ENCODE data around the gene EIF4E3.

Gene EIF4E3

GRCh38 chr3:71650372-71650771 lies 74.8 kb downstream of the EIF4E3 start:
- Histone ChIP-seq H3K9me3 (ENCODE audit: control insufficient read depth, low read length) (no peaks in the 10 kb centered on the region), H3K27ac (ENCODE audit: low read depth, low read length, severe bottlenecking) (no peak overlapping the region), H3K36me3 (ENCODE audit: control insufficient read depth, insufficient read depth, low read length) (no peaks in the 10 kb centered on the region), H3K4me3 (ENCODE audit: extremely low read depth, insufficient read depth, low read length, poor library complexity, severe bottlenecking) (no peak overlapping the region), H3K4me1 (ENCODE audit: control insufficient read depth, insufficient read depth, low read length, poor library complexity, severe bottlenecking) (peaks cover 7% of the 10 kb centered on the region)
- 70 to 77% methylated on average over 3 of the region's 5 CpGs for WGBS, 2 experiments (ENCODE audit: insufficient coverage in 2 of 2)

- H3K36me3 ChIP-seq (ENCODE audit: control insufficient read depth, insufficient read depth, low read length): no peaks in the 10 kb centered on the region
- WGBS, 2 experiments (ENCODE audit: insufficient coverage in 2 of 2): 86 to 100% methylated on average over 1 of the region's 6 CpGs
These were observed 75.4 kb downstream of the EIF4E3 start for GRCh38 chr3:71649757-71650156.

DNA sequence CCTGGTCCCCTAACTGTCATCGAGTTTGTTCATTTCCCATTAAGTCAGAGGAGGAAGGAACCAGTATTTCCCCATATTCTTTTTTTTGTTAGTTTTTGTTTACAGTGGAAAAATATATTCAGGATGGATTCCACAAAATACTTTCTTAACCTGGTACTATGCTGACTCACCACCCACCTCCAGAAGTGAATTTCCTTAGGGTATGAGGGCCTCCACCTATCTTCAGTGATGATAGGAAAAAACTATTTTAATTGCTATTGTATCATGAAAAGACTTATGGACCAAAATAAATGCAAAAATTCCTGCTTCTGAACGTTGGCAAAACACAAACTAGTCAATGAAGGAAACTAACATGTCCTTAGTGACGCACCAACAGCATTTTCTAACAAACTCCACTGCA lies 77.5 kb downstream of the EIF4E3 start:
- H3K4me3 ChIP-seq (ENCODE audit: extremely low read depth, insufficient read depth, low read length, poor library complexity, severe bottlenecking): no peak overlapping the region
- no peak overlapping the region for H3K27ac ChIP-seq (ENCODE audit: low read depth, low read length, severe bottlenecking)
- H3K36me3 ChIP-seq (ENCODE audit: control insufficient read depth, insufficient read depth, low read length): no peaks in the 10 kb centered on the region
- H3K9me3 ChIP-seq (ENCODE audit: control insufficient read depth, low read length): no peaks in the 10 kb centered on the region
- 82 to 83% methylated on average over 1 to 2 of the region's 3 CpGs for WGBS, 2 experiments (ENCODE audit: insufficient coverage in 2 of 2)
- peaks cover 3% of the 10 kb centered on the region for H3K4me1 ChIP-seq (ENCODE audit: control insufficient read depth, insufficient read depth, low read length, poor library complexity, severe bottlenecking)

More at GRCh38 chr3:71649757-71650156, 75.4 kb downstream of the EIF4E3 start:
- no peaks in the 10 kb centered on the region for H3K9me3 ChIP-seq (ENCODE audit: control insufficient read depth, low read length)
- H3K27ac ChIP-seq (ENCODE audit: low read depth, low read length, severe bottlenecking): no peak overlapping the region
- H3K4me3 ChIP-seq (ENCODE audit: extremely low read depth, insufficient read depth, low read length, poor library complexity, severe bottlenecking): no peak overlapping the region
- peaks cover 7% of the 10 kb centered on the region for H3K4me1 ChIP-seq (ENCODE audit: control insufficient read depth, insufficient read depth, low read length, poor library complexity, severe bottlenecking)

DNA sequence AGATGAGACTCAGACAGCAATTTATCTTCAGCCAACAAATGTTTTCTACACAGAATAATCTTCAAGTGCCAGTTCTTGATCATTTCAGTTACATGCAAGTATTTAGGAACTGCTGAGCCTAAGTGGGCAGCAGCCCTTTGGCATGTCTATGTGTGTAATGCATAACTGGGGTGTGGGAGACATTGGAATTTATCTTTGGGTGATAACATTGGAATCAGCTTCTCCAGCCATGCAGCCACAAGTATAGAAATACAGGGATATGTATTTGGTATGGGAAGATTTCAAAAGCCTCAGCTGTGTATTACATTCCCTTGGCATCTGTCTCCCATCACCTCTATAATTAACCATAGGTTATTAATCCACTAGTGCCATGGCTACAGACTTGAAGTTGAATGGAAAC lies 78.2 kb downstream of the EIF4E3 start:
- Histone ChIP-seq H3K36me3 (ENCODE audit: control insufficient read depth, insufficient read depth, low read length) (no peaks in the 10 kb centered on the region), H3K9me3 (ENCODE audit: control insufficient read depth, low read length) (no peaks in the 10 kb centered on the region), H3K4me3 (ENCODE audit: extremely low read depth, insufficient read depth, low read length, poor library complexity, severe bottlenecking) (no peak overlapping the region), H3K4me1 (ENCODE audit: control insufficient read depth, insufficient read depth, low read length, poor library complexity, severe bottlenecking) (peaks cover 3% of the 10 kb centered on the region), H3K27ac (ENCODE audit: low read depth, low read length, severe bottlenecking) (no peak overlapping the region)

- 73 to 96% methylated on average over 3 of the region's 3 CpGs for WGBS, 2 experiments (ENCODE audit: insufficient coverage in 2 of 2)
- H3K27ac ChIP-seq (ENCODE audit: low read depth, low read length, severe bottlenecking): no peak overlapping the region
- H3K36me3 ChIP-seq (ENCODE audit: control insufficient read depth, insufficient read depth, low read length): no peaks in the 10 kb centered on the region
- no peaks in the 10 kb centered on the region for H3K9me3 ChIP-seq (ENCODE audit: control insufficient read depth, low read length)
- peaks cover 3% of the 10 kb centered on the region for H3K4me1 ChIP-seq (ENCODE audit: control insufficient read depth, insufficient read depth, low read length, poor library complexity, severe bottlenecking)
- no peak overlapping the region for H3K4me3 ChIP-seq (ENCODE audit: extremely low read depth, insufficient read depth, low read length, poor library complexity, severe bottlenecking)
These were observed 80.1 kb downstream of the EIF4E3 start for GRCh38 chr3:71645140-71645539.

DNA sequence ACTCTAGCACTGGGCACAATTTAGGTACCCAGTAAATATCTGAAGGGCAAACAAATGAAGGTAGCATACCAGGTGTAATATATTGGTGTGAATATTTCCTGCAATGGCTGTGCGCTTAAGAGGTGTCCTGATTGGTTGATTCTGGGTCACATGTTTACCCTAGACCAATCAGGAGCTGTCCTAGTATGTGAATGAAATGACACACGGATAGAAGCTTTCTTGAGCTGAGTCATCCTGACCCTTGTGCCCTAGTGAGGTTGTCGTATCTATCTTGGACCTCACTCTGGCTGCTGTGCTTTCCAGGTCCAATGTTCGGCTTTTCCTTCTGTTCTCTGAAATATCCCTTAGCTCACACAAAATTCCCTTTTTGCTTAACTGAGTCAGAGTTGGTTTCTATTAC lies 83.5 kb downstream of the EIF4E3 start:
- WGBS, 2 experiments (ENCODE audit: insufficient coverage in 2 of 2): 86 to 90% methylated on average over 4 of the region's 4 CpGs
- H3K27ac ChIP-seq (ENCODE audit: low read depth, low read length, severe bottlenecking): no peak overlapping the region
- H3K36me3 ChIP-seq (ENCODE audit: control insufficient read depth, insufficient read depth, low read length): no peaks in the 10 kb centered on the region
- no peaks in the 10 kb centered on the region for H3K4me1 ChIP-seq (ENCODE audit: control insufficient read depth, insufficient read depth, low read length, poor library complexity, severe bottlenecking)
- H3K9me3 ChIP-seq (ENCODE audit: control insufficient read depth, low read length): no peaks in the 10 kb centered on the region
- H3K4me3 ChIP-seq (ENCODE audit: extremely low read depth, insufficient read depth, low read length, poor library complexity, severe bottlenecking): no peak overlapping the region

DNA sequence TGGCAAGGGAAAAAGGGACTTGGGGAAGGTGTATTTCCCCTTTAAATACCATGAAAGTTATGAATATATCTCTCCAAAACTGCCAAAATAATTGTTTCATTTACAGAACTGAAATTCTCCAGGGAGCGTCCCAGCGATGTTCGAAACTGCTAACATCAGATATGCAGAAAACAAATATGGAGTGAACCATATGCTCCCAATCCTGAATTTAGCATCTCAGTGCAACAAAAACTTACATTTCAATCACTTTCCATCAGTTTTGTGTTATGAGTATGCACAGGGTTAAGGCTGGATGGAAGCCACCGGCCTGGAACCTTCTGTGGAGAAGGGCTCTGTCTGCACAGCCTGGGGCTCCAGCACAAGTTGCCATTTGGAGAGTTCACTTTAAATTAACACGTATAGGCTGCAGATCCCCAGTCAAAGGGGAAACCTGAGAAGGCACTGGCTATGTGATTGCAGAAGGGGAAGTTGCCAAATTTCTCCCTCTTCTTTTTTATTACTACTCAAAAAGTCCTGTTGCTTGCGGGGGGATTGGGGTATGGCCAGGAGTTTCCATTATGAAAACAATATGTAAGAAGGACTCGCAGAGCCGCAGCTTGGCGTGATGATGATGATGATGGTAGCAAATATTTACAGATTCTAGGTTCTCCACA lies 84.7 kb downstream of the EIF4E3 start:
- no peak overlapping the region for H3K4me3 ChIP-seq (ENCODE audit: extremely low read depth, insufficient read depth, low read length, poor library complexity, severe bottlenecking)
- H3K9me3 ChIP-seq (ENCODE audit: control insufficient read depth, low read length): no peaks in the 10 kb centered on the region
- H3K4me1 ChIP-seq (ENCODE audit: control insufficient read depth, insufficient read depth, low read length, poor library complexity, severe bottlenecking): no peaks in the 10 kb centered on the region
- H3K27ac ChIP-seq (ENCODE audit: low read depth, low read length, severe bottlenecking): no peak overlapping the region
- H3K36me3 ChIP-seq (ENCODE audit: control insufficient read depth, insufficient read depth, low read length): no peaks in the 10 kb centered on the region
- 67 to 96% methylated on average over 2 to 4 of the region's 9 CpGs for WGBS, 2 experiments (ENCODE audit: insufficient coverage in 2 of 2)

DNA sequence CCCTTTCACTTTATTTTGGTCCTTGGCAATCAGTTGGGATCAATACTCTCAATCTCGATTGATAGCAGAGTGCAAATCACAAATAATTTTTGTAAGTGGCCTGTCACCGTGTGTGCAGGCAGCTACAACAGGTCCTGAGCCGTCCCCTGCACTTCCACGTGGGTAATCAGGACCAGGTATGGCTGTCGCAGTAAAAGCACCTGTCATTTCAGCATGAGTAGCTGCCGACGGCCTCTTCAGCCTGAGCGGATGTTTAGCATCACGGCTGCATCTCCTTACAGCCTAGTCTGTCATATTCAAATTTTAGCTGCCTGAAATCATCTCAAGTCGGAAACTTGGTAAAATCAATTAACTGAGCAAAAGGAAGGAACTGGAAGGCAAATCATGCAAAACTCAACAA lies 88.7 kb downstream of the EIF4E3 start:
- no peaks in the 10 kb centered on the region for H3K4me1 ChIP-seq (ENCODE audit: control insufficient read depth, insufficient read depth, low read length, poor library complexity, severe bottlenecking)
- no peaks in the 10 kb centered on the region for H3K9me3 ChIP-seq (ENCODE audit: control insufficient read depth, low read length)
- 89 to 92% methylated on average over 8 of the region's 10 CpGs for WGBS, 2 experiments (ENCODE audit: insufficient coverage in 2 of 2)
- no peak overlapping the region for H3K27ac ChIP-seq (ENCODE audit: low read depth, low read length, severe bottlenecking)
- H3K4me3 ChIP-seq (ENCODE audit: extremely low read depth, insufficient read depth, low read length, poor library complexity, severe bottlenecking): no peak overlapping the region
- H3K36me3 ChIP-seq (ENCODE audit: control insufficient read depth, insufficient read depth, low read length): no peaks in the 10 kb centered on the region

- Histone ChIP-seq H3K9me3 (ENCODE audit: control insufficient read depth, low read length) (no peaks in the 10 kb centered on the region), H3K4me1 (ENCODE audit: control insufficient read depth, insufficient read depth, low read length, poor library complexity, severe bottlenecking) (no peaks in the 10 kb centered on the region), H3K4me3 (ENCODE audit: extremely low read depth, insufficient read depth, low read length, poor library complexity, severe bottlenecking) (no peak overlapping the region), H3K36me3 (ENCODE audit: control insufficient read depth, insufficient read depth, low read length) (no peaks in the 10 kb centered on the region), H3K27ac (ENCODE audit: low read depth, low read length, severe bottlenecking) (no peak overlapping the region)
- 92 to 96% methylated on average over 7 of the region's 9 CpGs for WGBS, 2 experiments (ENCODE audit: insufficient coverage in 2 of 2)
These were observed 89.2 kb downstream of the EIF4E3 start for GRCh38 chr3:71636001-71636400.

- Histone ChIP-seq H3K36me3 (ENCODE audit: control insufficient read depth, insufficient read depth, low read length) (no peaks in the 10 kb centered on the region), H3K4me3 (ENCODE audit: extremely low read depth, insufficient read depth, low read length, poor library complexity, severe bottlenecking) (no peak overlapping the region), H3K9me3 (ENCODE audit: control insufficient read depth, low read length) (no peaks in the 10 kb centered on the region), H3K4me1 (ENCODE audit: control insufficient read depth, insufficient read depth, low read length, poor library complexity, severe bottlenecking) (no peaks in the 10 kb centered on the region), H3K27ac (ENCODE audit: low read depth, low read length, severe bottlenecking) (no peak overlapping the region)
These were observed 90.5 kb downstream of the EIF4E3 start for GRCh38 chr3:71634671-71635070.

DNA sequence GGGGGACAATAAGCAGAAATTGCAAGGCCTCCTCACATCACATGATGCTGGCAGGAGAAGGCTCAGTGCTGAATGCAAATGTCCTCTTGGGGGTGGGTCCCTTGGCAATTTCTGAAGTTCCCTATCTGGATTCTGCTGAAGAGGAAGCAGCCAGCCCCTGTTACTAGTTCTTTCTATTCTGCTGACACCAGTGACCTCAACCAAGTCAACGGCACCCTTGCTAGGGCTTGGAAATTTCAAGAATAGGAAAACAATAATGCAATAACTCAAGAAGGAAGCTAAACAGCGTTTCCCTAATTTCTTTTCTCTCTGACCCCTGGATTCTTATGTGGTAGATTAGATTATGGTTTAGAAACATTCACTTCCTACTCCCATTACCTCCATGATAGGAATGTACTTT lies 95.5 kb downstream of the EIF4E3 start:
- H3K27ac ChIP-seq (ENCODE audit: low read depth, low read length, severe bottlenecking): no peak overlapping the region
- WGBS, 2 experiments (ENCODE audit: insufficient coverage in 2 of 2): no CpG with 5 or more reads among the region's 2 CpGs
- H3K4me1 ChIP-seq (ENCODE audit: control insufficient read depth, insufficient read depth, low read length, poor library complexity, severe bottlenecking): no peaks in the 10 kb centered on the region
- no peak overlapping the region for H3K4me3 ChIP-seq (ENCODE audit: extremely low read depth, insufficient read depth, low read length, poor library complexity, severe bottlenecking)
- no peaks in the 10 kb centered on the region for H3K36me3 ChIP-seq (ENCODE audit: control insufficient read depth, insufficient read depth, low read length)
- no peaks in the 10 kb centered on the region for H3K9me3 ChIP-seq (ENCODE audit: control insufficient read depth, low read length)

Data from mesodermal cell (in vitro differentiated cells).